Anterior cingulate cortex (tissue), 58 donors: ENCODE measurements around the gene LATS2.
"Not testable (repeated sequence)": the region's sequence is repeated elsewhere in the genome, so short reads cannot be mapped to it uniquely, and the experiment has no call there.

Source experiments
- DNase-seq, 58 donors: peaks; one replicate each; lab custom pipeline; 2025; lab: John Stamatoyannopoulos, UW

LATS2 gene

DNA sequence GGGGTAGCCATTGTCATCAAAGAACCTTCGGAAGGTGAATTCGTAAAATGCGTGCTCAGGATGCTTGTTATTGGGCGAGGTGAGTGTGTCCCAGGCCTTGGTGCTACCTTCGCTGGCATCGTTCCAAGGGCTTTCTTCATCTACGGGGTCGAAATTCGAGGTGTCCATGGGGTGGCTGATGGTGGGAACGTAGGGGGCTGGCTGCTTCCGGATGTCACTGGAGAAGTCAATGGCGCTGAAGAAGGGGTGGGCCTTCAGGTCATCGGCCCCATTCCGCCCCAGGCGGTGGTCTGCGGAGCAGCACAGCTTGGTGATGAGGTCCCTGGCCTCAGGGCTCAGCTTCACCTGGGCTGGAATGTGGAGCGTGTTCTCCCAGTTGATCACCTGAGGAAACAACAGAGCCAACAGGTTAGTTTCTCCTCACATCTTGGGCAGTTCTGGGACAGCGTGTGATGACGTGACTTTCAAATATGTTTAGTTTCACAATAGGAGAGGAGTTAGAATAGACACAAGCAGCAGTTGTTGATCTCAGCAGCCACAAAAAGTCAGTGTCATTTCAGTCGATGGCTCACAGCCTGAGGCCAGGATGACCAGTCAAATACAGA is 86.3 kb downstream of the LATS2 start:
- DNase-seq: no peak

DNA sequence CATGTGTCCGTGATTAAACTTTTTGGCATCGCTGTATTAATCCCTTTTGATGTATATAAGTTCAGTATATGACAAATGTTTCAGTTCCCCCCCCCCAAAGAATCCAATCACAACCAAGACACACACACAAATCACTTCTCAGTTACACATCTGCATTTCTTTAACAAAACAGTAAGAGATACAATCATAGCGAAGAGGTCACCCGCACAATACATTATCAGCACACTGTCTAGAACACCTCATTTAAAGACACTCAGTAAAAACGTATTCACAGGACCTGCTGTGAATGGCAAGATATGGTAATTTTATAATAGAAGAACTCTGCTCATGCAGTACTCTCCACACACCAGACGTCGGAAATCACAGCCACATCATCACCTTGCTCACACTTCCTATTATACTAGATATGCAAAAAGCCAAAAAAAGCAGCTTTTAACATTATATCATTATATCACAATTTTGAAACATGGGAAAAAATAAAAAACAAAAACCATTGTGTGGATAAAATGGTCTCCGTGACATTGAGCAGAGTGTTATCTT is 87.4 kb downstream of the LATS2 start:
- DNase-seq: no peak

DNA sequence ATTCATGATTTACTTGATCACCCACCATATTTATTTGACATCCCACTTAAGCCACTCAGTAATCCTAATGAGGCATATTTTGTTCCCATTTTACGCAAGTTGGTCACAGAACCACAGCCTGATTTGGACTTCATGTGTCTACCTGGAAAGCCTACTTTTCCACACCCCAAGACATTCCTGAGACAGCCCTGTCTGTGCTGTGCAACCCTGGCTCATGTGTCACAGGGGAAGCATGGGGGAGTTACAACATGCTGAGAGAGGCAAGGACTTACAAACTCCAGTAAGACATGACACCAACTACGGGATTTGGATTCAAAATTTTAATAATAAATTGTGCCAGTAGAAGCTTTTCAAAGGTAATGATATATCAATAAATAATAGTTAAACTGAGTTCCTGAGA is 88.7 kb downstream of the LATS2 start:
- no peak for DNase-seq

DNA sequence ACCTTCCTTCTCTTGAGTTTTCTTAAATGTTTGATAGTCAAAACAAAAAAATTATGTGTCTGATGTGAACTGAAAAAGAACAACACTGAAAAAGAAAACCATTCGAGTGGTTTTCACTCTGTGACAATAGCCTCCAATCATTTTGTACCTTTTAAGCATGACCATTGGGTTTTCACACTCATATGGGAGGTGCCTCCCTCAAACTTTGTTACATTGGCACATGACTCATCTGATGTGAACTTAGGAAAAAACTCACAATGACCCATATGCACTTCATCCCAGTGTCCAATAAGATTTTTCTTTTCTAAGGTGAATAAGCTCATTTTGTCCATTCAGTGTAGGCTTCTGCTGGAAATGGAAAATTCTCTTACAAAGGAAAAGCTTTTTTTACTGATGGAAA is 92.2 kb downstream of the LATS2 start:
- DNase-seq: no peak

DNA sequence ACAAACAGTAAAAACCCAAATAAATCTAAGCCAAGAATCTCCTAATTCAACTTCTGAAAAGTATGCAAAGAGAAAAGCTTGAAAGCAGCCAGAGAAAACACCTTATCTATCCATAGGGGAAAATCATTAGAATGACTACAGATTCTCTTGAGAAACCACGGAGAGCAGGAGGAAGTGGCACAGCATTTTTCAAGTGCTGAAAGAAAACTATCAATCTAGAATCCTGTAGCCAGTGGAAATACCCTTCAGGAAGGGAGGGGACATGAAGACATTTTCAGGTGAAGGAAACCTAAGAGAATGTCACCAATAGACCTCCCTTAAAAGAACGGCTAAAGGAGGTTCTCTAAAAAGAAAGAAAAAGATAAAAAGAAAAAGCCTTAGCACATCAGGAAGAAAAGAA is 92.6 kb downstream of the LATS2 start:
- DNase-seq: no peak

DNA sequence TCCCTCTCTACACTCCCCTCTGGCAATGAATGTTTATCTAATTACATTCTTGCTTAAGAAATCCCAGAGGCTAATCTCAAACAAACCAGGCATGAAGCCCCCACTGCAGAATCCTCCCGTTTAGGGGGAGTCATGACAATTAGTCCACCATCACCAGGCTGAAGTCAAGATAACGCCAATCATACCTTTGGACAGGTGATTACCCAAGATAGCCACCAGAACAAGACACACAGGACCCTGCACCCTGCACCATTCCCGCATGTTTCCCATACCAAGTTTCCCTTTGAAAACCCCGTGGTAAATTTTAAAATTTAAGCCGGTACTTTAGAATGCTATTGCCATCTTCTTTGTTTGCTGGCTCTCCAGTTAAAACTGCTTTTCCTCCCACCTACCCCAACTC is 94.0 kb downstream of the LATS2 start:
- no peak for DNase-seq

DNA sequence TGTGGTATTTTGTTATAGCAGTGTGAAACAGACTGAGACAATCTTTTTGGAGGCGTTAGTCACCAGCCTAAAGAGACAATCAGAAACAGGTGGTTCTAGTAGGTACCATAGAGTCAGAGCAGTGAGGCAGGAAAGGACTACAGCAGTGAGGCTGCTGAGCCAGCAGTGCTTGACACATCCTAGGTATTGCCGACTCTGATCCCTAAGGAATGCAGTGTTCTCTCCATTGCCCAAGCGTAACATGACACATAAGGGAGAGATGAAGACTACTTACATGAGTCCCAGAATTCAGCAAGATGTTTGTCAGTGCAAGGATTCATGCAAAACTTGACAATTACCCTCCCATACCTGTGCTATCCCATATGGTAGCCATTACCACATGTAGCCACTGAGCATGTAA is 96.5 kb downstream of the LATS2 start:
- no peak for DNase-seq

DNA sequence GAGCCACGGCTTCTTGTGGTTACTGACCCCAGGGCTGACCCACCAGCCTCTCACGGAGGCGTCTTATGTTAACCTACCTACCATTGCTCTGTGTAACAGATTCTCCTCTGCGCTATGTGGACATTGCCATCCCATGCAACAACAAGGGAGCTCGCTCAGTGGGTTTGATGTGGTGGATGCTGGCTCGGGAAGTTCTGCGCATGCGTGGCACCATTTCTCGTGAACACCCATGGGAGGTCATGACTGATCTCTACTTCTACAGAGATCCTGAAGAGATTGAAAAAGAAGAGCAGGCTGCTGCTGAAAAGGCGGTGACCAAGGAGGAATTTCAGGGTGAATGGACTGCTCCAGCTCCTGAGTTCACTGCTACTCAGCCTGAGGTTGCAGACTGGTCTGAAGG is 99.7 kb downstream of the LATS2 start:
- DNase-seq: not testable (repeated sequence)

DNA sequence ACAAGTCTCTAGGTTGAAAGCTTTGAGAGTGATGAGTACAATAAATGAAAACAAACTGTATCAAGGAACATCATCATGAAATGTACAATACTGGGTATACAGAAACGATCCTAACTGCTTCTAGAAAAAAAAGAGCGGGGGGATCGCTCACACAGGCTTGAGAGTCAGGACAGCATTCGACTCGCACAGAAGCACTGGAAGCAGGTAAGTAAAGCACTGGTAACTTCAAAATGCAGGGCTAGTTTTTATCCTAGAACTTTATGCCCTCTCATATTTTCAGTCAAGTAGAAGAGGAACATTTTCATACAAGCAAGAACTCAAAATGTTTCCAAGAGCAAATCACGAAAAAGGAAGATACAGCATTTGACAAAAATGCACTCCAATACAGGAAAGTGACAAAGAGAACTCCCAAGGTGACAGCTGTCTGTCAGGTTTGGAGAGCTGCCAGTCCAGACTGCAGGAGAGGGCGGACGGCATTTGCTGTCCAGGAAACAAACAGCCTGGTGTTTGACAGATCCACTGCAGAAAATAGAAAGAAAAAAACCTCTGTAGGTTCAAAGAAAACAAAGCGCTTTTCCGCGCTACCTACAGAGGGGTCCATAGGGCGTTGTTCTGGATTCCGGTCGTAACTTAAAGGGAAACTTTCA is 100.6 kb downstream of the LATS2 start:
- DNase-seq: peak in 1 of 58 donors; percentile 0

DNA sequence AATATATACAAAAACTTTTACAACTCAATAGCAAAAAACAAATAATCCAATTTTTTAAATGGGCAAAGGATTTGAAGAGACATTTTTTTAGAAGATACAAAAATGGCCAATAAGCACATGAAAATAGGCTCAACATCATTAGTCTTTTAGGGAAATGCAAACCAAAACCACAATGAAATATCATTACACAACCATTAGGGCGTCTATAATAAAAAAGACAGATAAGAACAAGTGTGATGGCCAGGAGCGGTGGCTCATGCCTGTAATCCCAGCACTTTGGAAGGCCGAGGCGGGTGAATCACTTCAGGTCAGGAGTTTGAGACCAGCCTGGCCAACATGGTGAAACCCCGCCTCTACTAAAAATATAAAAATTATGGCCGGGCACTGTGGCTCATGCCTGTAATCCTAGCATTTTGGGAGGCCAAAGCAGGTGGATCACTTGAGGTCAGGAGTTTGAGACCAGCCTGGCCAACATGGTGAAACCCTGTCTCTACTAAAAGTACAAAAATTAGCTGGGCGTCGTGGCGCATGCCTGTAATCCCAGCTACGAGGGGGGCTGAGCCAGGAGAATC is 104.3 kb downstream of the LATS2 start:
- not testable (repeated sequence) for DNase-seq

DNA sequence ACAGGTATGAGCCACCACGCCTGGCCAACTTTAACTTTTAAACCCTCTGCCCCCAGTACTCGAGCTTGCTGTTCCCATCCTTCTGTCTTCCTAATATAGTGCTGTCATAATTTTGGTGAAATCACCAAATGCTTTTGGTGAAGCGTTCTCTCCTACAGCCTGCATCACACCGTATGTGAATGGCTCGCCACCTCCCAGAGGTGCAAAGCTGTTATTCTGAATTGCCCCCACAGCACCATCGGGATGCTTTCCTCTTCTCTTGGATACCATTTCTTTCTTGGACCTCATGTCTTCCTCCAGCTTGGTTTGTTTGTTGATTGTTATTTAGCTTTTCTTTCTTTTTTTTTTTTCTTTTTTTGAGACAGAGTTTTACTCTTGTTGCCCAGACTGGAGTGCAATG is 105.9 kb downstream of the LATS2 start:
- peak in 1 of 58 donors; percentile 1 for DNase-seq

DNA sequence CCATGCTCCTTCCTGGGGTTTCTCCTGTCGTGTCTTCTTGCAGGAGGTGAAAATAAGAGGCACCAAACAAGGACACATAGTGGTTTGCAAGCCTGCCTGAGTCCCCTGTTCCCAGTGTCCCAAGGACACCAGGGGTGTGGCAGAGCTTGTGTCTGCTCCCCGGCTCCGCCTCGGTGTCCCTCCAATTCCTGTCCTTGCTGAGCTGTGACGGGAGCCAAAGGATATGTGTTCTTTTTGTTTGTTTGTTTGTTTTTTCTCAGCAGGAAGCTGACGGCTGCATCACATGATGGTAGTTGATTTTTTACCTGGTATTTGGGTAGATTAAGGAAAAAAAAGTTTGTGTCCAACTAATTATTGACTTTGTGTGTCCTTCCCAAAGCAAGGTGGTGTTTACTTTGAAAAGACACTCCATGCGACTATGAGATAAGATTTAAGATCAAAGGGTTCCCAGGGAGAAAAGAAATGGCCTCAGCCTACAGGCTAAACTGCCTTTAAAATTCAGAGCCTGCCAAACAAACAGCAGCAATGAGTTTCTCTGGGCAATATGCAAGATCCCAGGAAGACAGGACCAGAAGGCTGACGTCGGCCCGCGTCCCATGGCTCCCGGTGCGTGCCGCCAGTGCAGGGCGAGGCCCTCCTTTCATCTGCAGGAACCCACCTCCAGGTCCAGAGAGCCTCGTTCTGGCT is 108.0 kb downstream of the LATS2 start:
- no peak for DNase-seq

DNA sequence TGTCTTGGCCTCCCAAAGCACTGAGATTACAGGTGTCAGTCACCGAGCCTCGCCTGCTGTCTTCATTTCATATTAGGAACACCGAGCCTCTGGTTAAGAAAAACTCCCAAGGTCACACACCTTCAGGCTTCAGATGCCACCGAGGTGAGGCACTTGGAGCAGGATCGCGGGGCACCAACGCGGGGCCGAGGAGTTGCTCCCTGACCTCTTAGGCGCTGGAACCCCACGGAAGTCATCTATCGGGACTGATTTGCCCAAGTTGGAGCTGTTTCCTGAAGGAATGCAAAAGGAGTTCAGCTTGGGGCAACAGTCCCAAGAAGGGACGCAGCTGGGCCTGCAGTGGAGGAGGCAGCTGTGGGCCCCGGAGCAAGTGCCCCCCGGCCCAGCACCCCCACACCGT is 108.5 kb downstream of the LATS2 start:
- DNase-seq: no peak

DNA sequence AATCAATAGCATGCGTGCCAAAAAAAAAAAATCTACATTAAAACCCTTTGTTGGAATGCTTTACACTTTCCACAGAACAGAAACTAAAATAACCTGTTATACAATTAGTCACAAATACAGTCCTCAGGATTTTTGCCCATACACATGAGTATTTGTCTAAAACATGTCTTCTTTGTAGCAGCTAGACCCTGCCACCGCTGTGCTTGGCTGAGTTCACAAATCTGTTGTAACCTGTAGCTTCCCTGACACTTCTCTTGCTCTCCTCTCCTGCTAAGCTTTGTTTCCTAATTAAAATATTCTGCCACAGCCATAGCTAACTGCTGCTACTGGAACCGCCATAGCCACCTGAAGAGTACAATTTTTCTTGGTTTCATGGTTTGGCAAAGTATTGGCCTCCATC is 113.4 kb downstream of the LATS2 start:
- DNase-seq: not testable (repeated sequence)

DNA sequence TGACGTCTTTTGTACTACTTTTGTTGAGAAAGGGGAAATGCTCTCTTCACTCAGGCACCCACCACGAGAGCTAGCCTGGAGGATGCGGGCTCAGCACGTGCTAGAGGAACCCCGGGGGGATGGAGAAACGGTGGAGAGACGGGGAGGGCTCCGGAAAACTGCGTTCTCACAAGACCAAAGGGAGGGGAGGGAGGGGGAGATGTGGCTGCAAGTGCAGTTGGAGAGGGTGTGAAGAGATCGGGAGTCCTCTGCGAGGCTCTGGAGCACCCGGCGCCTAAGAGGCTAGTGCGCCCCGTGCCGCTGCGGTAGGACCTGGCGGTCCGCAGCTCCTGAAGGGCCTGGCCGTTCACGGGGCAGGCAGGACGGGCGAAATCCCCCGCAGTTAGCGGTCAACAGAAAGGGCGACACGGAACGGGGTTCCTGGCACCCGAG is 115.4 kb downstream of the LATS2 start:
- DNase-seq: no peak

DNA sequence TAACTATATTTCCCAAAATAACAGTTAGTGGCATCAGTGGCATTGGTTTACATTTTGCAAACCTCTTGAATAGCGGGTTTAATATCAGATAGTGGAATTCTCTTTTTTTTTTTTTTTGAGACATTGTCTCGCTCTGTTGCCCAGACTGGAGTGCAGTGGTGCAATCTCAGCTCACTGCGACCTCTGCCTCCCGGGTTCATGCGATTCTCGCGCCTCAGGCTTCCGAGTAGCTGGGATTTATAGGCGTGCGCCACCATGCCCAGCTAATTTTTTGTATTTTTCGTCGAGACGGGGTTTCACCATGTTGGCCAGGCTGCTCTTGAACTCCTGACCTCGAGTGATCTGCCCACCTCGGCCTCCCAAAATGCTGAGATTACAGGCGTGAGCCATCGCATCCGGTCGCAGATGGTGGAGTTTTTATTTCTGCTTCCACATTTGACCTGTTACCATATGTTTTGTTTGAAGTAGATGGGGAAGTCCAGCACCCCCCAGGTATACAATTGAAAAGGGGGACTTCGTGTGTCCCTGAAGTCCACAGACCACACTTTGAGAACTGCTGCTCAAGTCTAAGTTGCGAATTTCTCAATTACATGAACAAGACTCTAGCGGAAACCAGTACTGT is 118.3 kb downstream of the LATS2 start:
- no peak for DNase-seq

DNA sequence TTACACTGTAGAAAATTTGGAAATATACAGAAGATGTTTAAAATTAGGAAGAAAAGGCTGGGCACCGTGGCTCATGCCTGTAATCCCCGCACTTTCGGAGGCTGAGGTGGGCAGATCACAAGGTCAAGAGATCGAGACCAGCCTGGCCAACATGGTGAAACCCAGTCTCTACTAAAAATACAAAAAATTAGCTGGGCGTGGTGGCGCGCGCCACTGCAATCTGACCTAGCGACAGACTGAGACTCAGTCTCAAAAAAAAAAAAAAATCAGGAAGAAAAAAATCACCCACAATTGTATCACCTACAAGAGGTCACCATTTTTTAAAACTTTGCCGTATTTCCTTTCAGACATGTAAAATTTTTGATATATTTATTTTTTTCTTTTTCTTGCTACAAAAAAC is 120.9 kb downstream of the LATS2 start:
- DNase-seq: not testable (repeated sequence)

DNA sequence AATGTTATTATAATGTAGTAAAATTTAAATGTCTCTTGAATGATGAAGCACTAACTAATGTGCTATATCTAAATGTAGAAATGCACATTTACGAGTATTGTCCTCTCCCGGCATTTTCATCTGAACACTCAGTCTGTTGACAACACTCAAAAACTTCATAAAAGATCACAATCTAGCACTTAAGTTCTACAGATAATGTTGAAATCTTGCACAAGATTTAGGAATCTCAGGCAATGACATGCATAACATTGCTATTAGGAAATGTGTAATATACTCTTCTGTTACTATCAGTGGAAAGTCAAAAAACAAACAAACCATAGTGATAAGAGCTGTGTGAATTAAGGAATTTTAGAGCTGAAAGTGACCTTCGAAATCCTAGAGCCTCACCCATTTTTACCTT is 121.3 kb downstream of the LATS2 start:
- no peak for DNase-seq

DNA sequence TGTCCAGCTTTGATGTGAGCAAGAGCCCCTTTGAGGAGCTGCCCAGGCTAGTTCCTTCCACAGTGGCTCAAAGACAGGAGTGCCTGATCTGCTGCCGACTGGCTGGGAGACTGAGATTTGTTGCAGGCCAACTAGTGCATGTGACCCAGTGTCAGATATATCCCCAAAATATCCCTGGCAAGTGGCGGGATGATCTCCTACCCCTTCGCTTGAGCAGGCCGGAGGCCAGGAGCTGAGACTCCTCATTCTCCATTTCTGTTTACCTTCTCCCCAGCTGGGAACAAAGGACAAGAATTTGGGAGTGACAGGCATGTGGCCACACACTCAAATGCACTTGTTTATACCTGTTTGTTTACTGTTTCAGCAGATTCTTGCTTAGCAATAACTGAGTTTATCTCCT is 121.7 kb downstream of the LATS2 start:
- DNase-seq: no peak

DNA sequence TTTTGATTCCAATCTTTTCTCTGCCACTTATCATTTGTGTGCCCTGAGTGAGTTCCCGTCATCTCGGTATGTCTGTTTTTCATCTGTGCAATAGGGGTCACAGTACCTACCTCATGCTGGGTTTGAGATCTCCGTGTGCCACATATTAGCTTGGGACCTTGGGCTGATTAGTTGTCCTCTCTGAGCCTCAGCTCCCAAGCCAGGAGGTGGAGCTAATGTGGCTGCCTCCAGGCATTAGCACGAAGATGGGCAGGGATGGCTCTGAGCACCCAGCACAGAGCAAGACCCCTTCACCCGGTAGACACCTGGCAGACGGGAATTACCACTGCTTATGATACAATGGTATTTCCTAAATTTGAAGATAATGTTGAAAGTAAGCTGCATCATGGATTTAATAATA is 123.1 kb downstream of the LATS2 start:
- DNase-seq: no peak
